ENCODE measurements around the gene SLC26A4. TPM values are rescaled to one million over a fixed set of nuclear protein-coding genes. Genes with fewer than 3 reads are reported as not detected.

The SLC26A4 gene
- total RNA-seq, 1 experiment from 2014 or later: not detected

- Mint-ChIP-seq H3K27ac (ENCODE audit: unreplicated experiment) (no peak overlapping the region), H3K9me3 (ENCODE audit: unreplicated experiment) (no peaks in the 10 kb centered on the region)
- DNase-seq: peak in 1 of 2 experiments; percentile 60
Observed at GRCh38 chr7:107725138-107725740, 64.6 kb downstream of the SLC26A4 start.

GRCh38 chr7:107726356-107727130 lies 65.9 kb downstream of the SLC26A4 start:
- H3K4me3 ChIP-seq (ENCODE audit: low read depth, low read length): no peak overlapping the region
- DNase-seq: no peak
- no peak for TF ChIP-seq CTCF (IDR thresholded peaks at IDR 0.05; ENCODE audit: insufficient read depth in 1 of 2, low read depth in 1 of 2, low read length in 1 of 2, severe bottlenecking in 1 of 2, unreplicated experiment in 1 of 2)
- BruUV-seq (replicated peaks): no TSS peak
- Mint-ChIP-seq H3K9me3 (ENCODE audit: unreplicated experiment) (no peaks in the 10 kb centered on the region), H3K27me3 (ENCODE audit: insufficient read depth, unreplicated experiment) (peaks cover 14% of the 10 kb centered on the region), H3K4me1 (ENCODE audit: low read depth, unreplicated experiment) (peaks cover 5% of the 10 kb centered on the region), H3K36me3 (ENCODE audit: insufficient read depth, unreplicated experiment) (no peaks in the 10 kb centered on the region), H3K4me3 (ENCODE audit: unreplicated experiment) (no peak overlapping the region), H3K27ac (ENCODE audit: unreplicated experiment) (no peak overlapping the region)
- H3K36me3 ChIP-seq (ENCODE audit: control insufficient read depth, insufficient read depth, low read length): no peaks in the 10 kb centered on the region
- CTCF ChIA-PET: interaction anchor here (0.6 to 2.9 kb wide), 3 partner anchors 17 to 263 kb away, joined by 4 to 12 read pairs (median 6); no protein-coding TSS in a partner anchor
- H3K27me3 ChIP-seq (replicated peaks; ENCODE audit: control insufficient read depth, insufficient read depth, low read length): no peaks in the 10 kb centered on the region
- POLR2A ChIA-PET: no interaction called here
- H3K9me3 ChIP-seq: no peaks in the 10 kb centered on the region
- intact Hi-C loops (cut with micrococcal nuclease; ENCODE audit: unreplicated experiment): loop anchor here (5.0 kb wide), 1 partner anchor 934 kb away; no protein-coding TSS in a partner anchor
- H3K4me1 ChIP-seq: 0 out of 2 replicates have a peak, but pooled peaks cover 4% of the 10 kb centered on the region

More at GRCh38 chr7:107725138-107725740, 64.6 kb downstream of the SLC26A4 start:
- no peaks in the 10 kb centered on the region for H3K9me3 ChIP-seq
- no peaks in the 10 kb centered on the region for H3K27me3 ChIP-seq (replicated peaks; ENCODE audit: control insufficient read depth, insufficient read depth, low read length)
- intact Hi-C loops (cut with micrococcal nuclease; ENCODE audit: unreplicated experiment): loop anchor here (1.0 to 5.0 kb wide), 5 partner anchors 145 to 933 kb away; partner anchors contain the start of gene BCAP29
- H3K4me3 Mint-ChIP-seq (ENCODE audit: unreplicated experiment): no peak overlapping the region
- H3K27me3 Mint-ChIP-seq (ENCODE audit: insufficient read depth, unreplicated experiment): peaks cover 14% of the 10 kb centered on the region
- H3K4me3 ChIP-seq (ENCODE audit: low read depth, low read length): no peak overlapping the region
- POLR2A ChIA-PET: no interaction called here
- H3K36me3 Mint-ChIP-seq (ENCODE audit: insufficient read depth, unreplicated experiment): no peaks in the 10 kb centered on the region
- peaks cover 5% of the 10 kb centered on the region for H3K4me1 Mint-ChIP-seq (ENCODE audit: low read depth, unreplicated experiment)
- BruUV-seq (replicated peaks): no TSS peak
- CTCF ChIA-PET: interaction anchor here (1.0 to 2.9 kb wide), 2 partner anchors 149 to 262 kb away, joined by 6 to 12 read pairs; no protein-coding TSS in a partner anchor
- H3K36me3 ChIP-seq (ENCODE audit: control insufficient read depth, insufficient read depth, low read length): no peaks in the 10 kb centered on the region
- H3K4me1 ChIP-seq: 0 out of 2 replicates have a peak, but pooled peaks cover 4% of the 10 kb centered on the region
- peak; percentile 60 to 66 for TF ChIP-seq CTCF (IDR thresholded peaks at IDR 0.05; ENCODE audit: insufficient read depth in 1 of 2, low read depth in 1 of 2, low read length in 1 of 2, severe bottlenecking in 1 of 2, unreplicated experiment in 1 of 2)

- DNase-seq: no peak
- Histone ChIP-seq H3K27me3 (replicated peaks; ENCODE audit: control insufficient read depth, insufficient read depth, low read length) (no peaks in the 10 kb centered on the region), H3K36me3 (ENCODE audit: control insufficient read depth, insufficient read depth, low read length) (no peaks in the 10 kb centered on the region), H3K4me3 (ENCODE audit: low read depth, low read length) (no peak overlapping the region), H3K9me3 (no peaks in the 10 kb centered on the region), H3K4me1 (0 out of 2 replicates have a peak, but pooled peaks cover 4% of the 10 kb centered on the region)
- Mint-ChIP-seq H3K36me3 (ENCODE audit: insufficient read depth, unreplicated experiment) (no peaks in the 10 kb centered on the region), H3K27ac (ENCODE audit: unreplicated experiment) (no peak overlapping the region), H3K27me3 (ENCODE audit: insufficient read depth, unreplicated experiment) (peaks cover 14% of the 10 kb centered on the region), H3K4me1 (ENCODE audit: low read depth, unreplicated experiment) (peaks cover 5% of the 10 kb centered on the region), H3K4me3 (ENCODE audit: unreplicated experiment) (no peak overlapping the region), H3K9me3 (ENCODE audit: unreplicated experiment) (peaks cover 5% of the 10 kb centered on the region)
- TF ChIP-seq CTCF (IDR thresholded peaks at IDR 0.05; ENCODE audit: insufficient read depth in 1 of 2, low read depth in 1 of 2, low read length in 1 of 2, severe bottlenecking in 1 of 2, unreplicated experiment in 1 of 2): no peak
- intact Hi-C loops (cut with micrococcal nuclease; ENCODE audit: unreplicated experiment): loop anchor here (5.0 kb wide), 1 partner anchor 936 kb away; no protein-coding TSS in a partner anchor
- ChIA-PET CTCF (no interaction called here), POLR2A (no interaction called here)
- BruUV-seq (replicated peaks): no TSS peak
Observed at GRCh38 chr7:107728276-107728675, 67.6 kb downstream of the SLC26A4 start.

Measured in Caco-2 (cell line).